Subcutaneous abdominal adipose tissue (tissue), 5 donors: Measurements from ENCODE around the gene OPN1LW.
"Not testable (repeated sequence)": the region's sequence is repeated elsewhere in the genome, so short reads cannot be mapped to it uniquely, and the experiment has no call there.

Source experiments
- H3K27ac ChIP-seq: one replicate; pipeline ENCODE4 v1.7.0; 2013; ENCODE audit warnings: low read depth, mild to moderate bottlenecking, inconsistent platforms, low read length, moderate library complexity
- H3K27me3 ChIP-seq, 5 donors: one replicate each; pipeline ENCODE4 v1.7.0; 2013; ENCODE audit warnings: low read length in 5 of 5, inconsistent platforms in 1 of 5; ENCODE audit not compliant: control insufficient read depth in 5 of 5, insufficient read depth in 4 of 5
- H3K36me3 ChIP-seq, 5 donors: one replicate each; pipeline ENCODE4 v1.7.0; 2013; ENCODE audit warnings: low read length in 5 of 5; ENCODE audit not compliant: control insufficient read depth in 5 of 5, insufficient read depth in 5 of 5
- H3K4me1 ChIP-seq, 5 donors: one replicate each; pipeline ENCODE4 v1.7.0; 2013; ENCODE audit warnings: low read length in 5 of 5, mild to moderate bottlenecking in 3 of 5, moderate library complexity in 1 of 5; ENCODE audit not compliant: control insufficient read depth in 5 of 5, insufficient read depth in 5 of 5
- H3K4me3 ChIP-seq, 5 donors: one replicate each; pipeline ENCODE4 v1.7.0; 2013; ENCODE audit warnings: low read length in 5 of 5, low read depth in 1 of 5
- H3K9ac ChIP-seq, 5 donors: one replicate each; pipeline ENCODE4 v1.7.0; 2013; ENCODE audit warnings: low read length in 5 of 5, mild to moderate bottlenecking in 4 of 5, moderate library complexity in 3 of 5
- H3K9me3 ChIP-seq, 5 donors: one replicate each; pipeline ENCODE4 v1.7.0; 2013; ENCODE audit warnings: low read length in 5 of 5; ENCODE audit not compliant: control insufficient read depth in 5 of 5
- donor health status: healthy.
- donor health status: healthy.
- donor health status: healthy.
- donor health status: healthy.
- donor health status: healthy.

OPN1LW gene

DNA sequence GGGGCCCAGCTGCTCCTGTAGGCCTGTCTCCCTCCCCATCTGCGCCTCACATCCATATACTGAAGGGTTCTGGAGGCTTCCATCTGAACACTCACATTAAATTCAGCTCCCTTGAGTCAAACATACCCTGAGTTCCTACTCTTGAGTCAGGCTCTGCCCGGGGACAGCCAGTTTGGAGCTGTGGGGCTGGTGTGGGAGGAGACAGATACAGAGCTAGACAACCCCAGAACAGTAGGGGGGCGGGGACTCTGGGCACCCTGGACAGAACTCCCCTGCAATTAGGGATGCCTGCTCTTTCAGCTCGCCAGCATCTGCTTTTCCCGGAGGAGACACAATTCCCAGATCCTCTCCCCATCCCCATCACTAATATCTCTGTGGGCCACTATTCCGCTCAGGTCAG lies 7.0 kb downstream of the OPN1LW start:
- not testable (repeated sequence) for H3K4me3 ChIP-seq, H3K4me1 ChIP-seq, H3K27me3 ChIP-seq, H3K27ac ChIP-seq, H3K36me3 ChIP-seq, H3K9me3 ChIP-seq, H3K9ac ChIP-seq

DNA sequence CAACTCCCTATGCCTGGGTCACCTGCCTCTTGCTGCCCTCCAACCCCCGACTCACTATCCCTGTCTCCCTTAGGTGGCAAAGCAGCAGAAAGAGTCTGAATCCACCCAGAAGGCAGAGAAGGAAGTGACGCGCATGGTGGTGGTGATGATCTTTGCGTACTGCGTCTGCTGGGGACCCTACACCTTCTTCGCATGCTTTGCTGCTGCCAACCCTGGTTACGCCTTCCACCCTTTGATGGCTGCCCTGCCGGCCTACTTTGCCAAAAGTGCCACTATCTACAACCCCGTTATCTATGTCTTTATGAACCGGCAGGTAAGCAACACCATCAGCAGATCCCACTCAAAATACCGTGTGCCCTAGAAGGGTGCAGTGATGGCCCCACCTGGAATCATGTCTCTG lies 12.2 kb downstream of the OPN1LW start:
- not testable (repeated sequence) for H3K9ac ChIP-seq, H3K4me3 ChIP-seq, H3K4me1 ChIP-seq, H3K9me3 ChIP-seq, H3K27ac ChIP-seq, H3K36me3 ChIP-seq, H3K27me3 ChIP-seq

DNA sequence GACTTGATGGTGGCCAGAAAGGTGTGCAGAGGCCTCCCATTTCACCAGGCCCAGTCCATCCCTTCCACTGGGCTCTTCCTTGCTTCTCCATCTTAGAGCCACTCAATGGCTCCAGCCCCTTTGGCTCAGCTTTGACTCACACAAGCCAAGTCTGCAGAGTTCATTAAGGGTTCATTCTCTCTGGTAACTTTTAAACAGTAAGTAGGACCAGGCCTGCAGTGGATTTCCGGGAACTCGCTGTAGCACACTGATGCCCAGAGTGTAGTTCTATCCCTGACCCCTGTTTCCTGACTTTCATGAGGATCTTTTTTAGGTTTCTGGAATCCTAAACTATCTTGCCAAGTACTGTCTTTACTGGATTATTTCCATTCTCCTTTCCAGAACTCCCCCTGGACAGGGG lies 13.2 kb downstream of the OPN1LW start:
- not testable (repeated sequence) for H3K4me1 ChIP-seq, H3K9ac ChIP-seq, H3K36me3 ChIP-seq, H3K27ac ChIP-seq, H3K9me3 ChIP-seq, H3K4me3 ChIP-seq, H3K27me3 ChIP-seq

DNA sequence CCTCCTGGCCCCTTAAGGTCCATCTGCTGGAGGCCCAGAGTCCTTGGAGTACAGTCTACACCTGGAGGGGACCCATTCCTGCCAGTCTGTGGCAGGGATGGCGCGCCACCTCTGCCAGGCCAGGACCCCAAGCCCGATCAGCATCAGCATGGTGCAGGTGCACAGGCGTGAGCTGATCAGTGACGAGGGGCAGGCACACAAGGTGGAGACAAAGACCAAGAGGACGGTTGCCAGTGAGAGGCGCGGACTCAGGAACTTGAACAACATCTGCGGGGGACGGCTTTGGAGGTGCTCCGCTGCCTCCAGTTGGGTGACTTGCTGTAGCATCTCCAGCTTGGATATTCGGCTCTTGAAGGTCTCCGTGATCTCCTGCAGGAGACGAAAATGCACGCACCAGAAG lies 15.3 kb downstream of the OPN1LW start:
- H3K27me3 ChIP-seq, H3K27ac ChIP-seq, H3K4me3 ChIP-seq, H3K9ac ChIP-seq, H3K36me3 ChIP-seq, H3K9me3 ChIP-seq, H3K4me1 ChIP-seq: not testable (repeated sequence)

DNA sequence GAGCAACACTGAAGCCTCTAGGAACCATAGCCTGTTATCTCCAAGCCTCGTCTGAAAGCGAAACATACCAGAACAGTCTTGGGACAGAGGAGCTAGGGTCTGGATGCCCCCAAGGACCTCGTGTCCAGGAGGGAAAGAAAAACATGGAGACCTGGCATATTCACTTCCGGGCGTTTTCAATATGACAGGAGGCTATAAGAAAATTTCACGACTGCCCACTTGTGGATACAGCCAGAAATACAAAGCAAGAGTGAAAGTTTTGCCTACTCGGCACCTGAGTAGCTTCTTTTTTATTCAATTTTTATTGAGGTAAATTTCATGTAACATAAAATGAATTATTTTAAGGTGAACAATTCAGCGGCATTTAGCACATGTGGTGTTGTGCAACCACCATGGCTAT lies 20.9 kb downstream of the OPN1LW start:
- H3K27me3 ChIP-seq = not testable (repeated sequence)

DNA sequence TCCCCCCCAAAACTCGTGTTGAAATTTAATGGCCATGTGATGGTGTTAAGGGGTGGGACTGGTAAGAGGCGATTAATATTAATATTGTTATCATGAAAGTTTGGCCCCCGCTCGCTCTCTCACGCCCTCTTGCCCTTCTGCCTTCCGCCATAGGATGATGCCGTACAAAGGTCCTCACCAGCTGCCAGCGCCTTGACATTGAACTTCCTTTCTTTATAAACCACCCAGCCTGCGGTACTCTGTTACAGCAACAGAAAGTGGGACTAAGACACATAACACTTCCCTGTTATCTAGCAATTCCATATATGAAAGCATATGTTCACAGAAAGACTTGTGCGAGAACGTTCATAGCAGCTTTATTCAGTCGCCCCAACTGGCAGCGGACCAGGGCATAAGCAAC lies 24.3 kb downstream of the OPN1LW start:
- not testable (repeated sequence) for H3K36me3 ChIP-seq, H3K27ac ChIP-seq, H3K4me3 ChIP-seq, H3K9ac ChIP-seq, H3K4me1 ChIP-seq, H3K9me3 ChIP-seq, H3K27me3 ChIP-seq

More for the DNA sequence above, 20.9 kb downstream of the OPN1LW start:
- H3K36me3 ChIP-seq, H3K4me3 ChIP-seq, H3K4me1 ChIP-seq, H3K27ac ChIP-seq, H3K9ac ChIP-seq, H3K9me3 ChIP-seq: not testable (repeated sequence)

DNA sequence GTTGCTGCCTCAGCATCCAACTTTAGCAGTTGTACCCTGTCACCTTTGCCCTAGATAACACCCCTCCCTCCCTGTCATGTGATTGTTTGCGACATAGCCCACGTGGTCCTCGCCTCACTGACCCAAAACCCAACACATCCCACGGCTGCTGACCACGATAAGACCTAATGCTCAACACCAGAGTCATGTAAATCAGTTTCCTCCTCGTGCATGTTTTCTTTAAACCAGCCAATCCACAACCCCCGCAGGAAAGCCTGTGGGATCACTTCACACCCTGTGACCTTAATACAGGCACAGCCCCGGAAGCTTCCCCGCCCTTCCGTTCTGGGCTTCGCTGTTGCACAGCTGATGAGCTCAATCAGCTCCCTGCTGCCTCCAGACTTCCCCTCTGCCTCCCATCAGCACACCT lies 28.5 kb downstream of the OPN1LW start:
- H3K9me3 ChIP-seq, H3K4me1 ChIP-seq: not testable (repeated sequence)

DNA sequence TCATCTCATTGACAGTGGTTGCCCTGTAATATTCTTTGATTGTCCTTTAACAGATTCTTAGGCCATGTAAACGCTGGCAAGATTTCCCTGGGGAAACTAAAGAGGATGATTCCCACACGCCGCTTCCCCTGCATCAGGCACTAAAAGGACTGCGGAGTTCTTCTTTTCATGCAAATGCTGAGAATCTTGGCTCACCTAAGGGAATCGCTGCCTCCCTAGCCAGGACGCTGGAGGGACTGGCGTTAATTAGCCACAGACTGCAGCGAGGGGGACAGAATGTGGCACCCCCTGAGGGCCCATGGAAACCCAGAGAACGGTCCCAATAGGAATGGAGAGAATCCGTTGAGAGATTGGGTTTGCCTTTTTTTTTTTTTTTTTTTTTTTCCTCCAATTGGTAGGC lies 30.3 kb downstream of the OPN1LW start:
- H3K9ac ChIP-seq, H3K36me3 ChIP-seq, H3K4me3 ChIP-seq, H3K27me3 ChIP-seq, H3K4me1 ChIP-seq, H3K27ac ChIP-seq, H3K9me3 ChIP-seq: not testable (repeated sequence)

More for the DNA sequence above, 28.5 kb downstream of the OPN1LW start:
- H3K4me3 ChIP-seq, H3K27me3 ChIP-seq, H3K36me3 ChIP-seq, H3K9ac ChIP-seq, H3K27ac ChIP-seq: not testable (repeated sequence)

DNA sequence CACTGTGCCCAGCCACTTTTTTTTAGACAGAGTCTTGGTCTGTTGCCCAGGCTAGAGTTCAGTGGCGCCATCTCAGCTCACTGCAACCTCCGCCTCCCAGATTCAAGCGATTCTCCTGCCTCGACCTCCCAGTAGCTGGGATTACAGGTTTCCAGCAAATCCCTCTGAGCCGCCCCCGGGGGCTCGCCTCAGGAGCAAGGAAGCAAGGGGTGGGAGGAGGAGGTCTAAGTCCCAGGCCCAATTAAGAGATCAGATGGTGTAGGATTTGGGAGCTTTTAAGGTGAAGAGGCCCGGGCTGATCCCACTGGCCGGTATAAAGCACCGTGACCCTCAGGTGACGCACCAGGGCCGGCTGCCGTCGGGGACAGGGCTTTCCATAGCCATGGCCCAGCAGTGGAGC lies 38.3 kb downstream of the OPN1LW start, which contains the start of gene OPN1MW:
Gene OPN1MW, plus strand, starts transcription at position 301 of the 400 bp plus-strand sequence. Its CDS starts 82 bp downstream, at position 383.
- not testable (repeated sequence) for H3K27ac ChIP-seq, H3K27me3 ChIP-seq, H3K4me3 ChIP-seq, H3K9me3 ChIP-seq, H3K4me1 ChIP-seq, H3K9ac ChIP-seq, H3K36me3 ChIP-seq

DNA sequence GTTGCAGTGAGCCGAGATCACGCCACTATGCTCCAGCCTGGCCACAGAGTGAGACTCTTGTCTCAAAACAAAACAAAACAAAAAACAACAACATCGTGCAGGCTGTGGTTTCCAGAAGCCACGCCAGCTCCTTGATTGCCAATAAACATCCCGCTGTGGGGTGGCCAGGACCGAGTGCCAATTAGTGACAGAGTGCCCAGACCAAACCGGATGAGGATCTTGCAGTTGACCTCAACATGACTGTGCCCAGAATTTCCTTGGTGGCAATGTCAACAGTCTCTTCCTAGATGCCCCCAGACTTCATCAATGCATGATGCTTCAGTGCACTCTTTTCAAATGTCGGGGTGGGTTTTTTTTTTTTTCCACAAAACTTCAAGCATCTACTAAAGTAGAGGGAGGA lies 39.8 kb downstream of the OPN1LW start:
- not testable (repeated sequence) for H3K4me3 ChIP-seq, H3K9me3 ChIP-seq, H3K36me3 ChIP-seq

DNA sequence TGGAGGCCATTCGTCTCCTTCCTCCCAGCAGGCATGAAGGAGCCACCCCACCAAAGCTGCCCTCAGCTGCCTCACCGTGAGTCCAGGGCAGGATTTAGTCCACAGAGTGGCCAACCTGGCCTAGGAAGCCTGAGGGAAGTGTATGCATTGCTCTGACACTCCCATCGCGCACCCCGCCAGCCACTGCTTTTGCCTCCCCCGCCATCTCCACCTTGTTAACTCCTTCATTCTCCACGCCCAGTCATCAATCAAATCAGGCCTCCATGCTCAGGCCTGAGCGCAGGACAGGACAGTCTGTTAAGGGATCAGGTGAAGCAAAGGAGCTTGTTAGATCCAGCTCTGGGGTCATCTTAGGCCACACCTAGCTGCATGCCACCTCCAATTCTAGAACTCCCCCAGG lies 48.8 kb downstream of the OPN1LW start:
- not testable (repeated sequence) for H3K4me3 ChIP-seq, H3K9me3 ChIP-seq, H3K9ac ChIP-seq, H3K27ac ChIP-seq, H3K36me3 ChIP-seq, H3K4me1 ChIP-seq, H3K27me3 ChIP-seq

More for the DNA sequence above, 39.8 kb downstream of the OPN1LW start:
- H3K27me3 ChIP-seq, H3K27ac ChIP-seq, H3K9ac ChIP-seq, H3K4me1 ChIP-seq: not testable (repeated sequence)
